ENCODE measurements around the gene OR6M1.

OR6M1 gene

GRCh38 chr11:123773959-123774358 lies 32.2 kb downstream of the OR6M1 start:
- no peak for DNase-seq

DNA sequence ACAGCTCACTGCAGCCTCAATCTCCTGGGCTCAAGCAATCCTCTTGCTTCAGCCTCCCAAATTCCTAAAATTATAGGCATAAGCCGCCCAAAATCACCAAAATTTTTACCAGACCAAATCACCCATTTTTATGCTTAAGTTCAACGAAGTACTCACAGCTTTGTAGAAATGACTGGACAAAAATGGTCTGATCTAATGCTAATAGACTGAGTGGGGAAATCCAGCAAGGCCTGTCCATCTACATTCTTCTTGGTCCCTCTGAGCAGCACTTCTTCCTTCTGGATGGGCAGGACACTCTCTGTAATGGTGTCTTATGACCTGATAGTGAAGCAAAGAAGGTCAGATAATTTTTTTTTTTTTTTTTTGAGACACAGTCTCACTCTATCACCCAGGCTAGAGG lies 33.1 kb downstream of the OR6M1 start:
- no peak for DNase-seq

DNA sequence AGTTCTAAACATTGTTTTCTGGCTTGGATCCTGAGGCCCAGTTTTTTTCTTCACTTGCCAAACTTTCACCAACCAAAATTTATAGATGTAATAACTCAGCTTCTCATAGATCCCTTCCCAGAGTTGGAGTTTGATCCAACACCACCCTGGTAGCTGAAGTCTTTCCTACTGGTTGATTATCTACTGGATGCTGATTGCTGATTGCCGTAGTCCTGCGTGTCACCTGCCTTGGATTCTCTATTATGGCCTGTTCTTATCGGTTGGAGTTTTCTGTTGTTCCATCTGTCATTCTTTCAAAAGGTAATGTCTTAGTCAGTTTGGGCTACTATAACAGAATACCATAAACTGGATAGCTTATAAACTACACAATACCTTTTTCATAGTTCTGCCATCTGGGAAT lies 34.5 kb downstream of the OR6M1 start:
- no peak for DNase-seq

DNA sequence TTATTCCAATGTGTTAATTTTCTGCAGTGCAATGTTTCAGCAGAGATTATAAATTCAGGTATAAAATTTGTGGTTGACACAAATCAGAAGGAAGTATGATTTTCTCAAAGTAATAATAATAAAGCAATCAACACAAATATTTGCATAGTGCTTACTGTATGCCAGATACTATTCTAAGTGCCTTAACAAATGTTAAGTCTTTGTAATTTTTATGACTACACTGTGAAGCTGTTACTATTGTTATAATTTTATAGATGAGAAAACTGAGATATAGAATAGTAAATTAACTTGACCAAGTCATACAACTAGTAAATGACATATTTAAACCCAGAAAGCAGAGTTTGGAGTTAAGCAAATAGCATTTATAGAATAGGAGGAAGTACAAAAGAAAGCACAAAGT lies 35.4 kb downstream of the OR6M1 start:
- no peak for DNase-seq

DNA sequence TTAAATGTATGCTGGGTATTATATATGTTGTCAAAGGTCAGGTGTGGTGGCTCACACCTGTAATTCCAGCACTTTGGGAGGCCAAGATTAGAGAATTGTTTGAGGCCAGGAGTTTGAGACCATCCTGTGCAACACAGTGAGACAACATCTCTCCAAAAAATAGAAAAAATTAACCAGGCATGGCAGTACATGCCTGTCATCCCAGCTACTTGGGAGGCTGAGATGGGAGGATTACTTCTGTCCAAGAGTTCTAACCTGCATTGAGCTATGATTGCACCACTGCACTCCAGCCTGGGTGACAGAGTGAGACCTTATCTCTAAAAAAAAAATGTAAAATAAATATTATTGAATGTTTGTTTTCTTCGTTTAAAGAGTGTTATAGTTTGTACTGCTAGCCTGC lies 40.5 kb downstream of the OR6M1 start:
- no peak for DNase-seq

GRCh38 chr11:123762422-123762821 lies 43.7 kb downstream of the OR6M1 start:
- DNase-seq: no peak

GRCh38 chr11:123760894-123761293 lies 45.3 kb downstream of the OR6M1 start:
- no peak for DNase-seq

DNA sequence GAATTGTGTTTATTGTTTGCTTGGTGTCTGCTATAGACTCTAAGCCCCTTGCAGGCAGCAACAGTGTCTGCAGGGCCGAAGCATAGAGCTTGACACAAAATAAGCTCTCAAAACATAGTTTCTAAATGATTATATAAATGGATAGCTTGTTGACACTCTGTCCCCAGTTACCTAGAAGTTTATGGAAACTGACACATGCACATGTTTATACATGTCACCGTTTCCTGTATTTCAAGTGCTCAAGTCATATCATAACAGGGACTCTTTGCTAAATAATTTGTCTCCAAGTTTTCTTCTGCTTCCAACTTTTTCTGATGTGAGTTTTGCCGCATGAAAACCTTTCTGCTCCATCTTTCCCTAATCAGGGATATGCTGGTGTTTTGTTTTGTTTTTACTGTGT lies 48.2 kb downstream of the OR6M1 start:
- no peak for DNase-seq

- DNase-seq: no peak
Observed at GRCh38 chr11:123755813-123756212, 50.3 kb downstream of the OR6M1 start.

All from SHP77 (cell line).